ENCODE measurements around the gene TAP1. TPM values are rescaled to one million over a fixed set of nuclear protein-coding genes. Genes with fewer than 3 reads are reported as not detected.

TAP1 gene
- total RNA-seq, 1 experiment from 2014 or later: 13.6 TPM

GRCh38 chr6:32815115-32815514 is 38.4 kb downstream of the TAP1 start (continued):
- TF ChIP-seq ARID4B (CRISPR knock-in tag; IDR thresholded peaks at IDR 0.05; ENCODE audit: borderline replicate concordance): no peak
- TF ChIP-seq, protein P1, sequence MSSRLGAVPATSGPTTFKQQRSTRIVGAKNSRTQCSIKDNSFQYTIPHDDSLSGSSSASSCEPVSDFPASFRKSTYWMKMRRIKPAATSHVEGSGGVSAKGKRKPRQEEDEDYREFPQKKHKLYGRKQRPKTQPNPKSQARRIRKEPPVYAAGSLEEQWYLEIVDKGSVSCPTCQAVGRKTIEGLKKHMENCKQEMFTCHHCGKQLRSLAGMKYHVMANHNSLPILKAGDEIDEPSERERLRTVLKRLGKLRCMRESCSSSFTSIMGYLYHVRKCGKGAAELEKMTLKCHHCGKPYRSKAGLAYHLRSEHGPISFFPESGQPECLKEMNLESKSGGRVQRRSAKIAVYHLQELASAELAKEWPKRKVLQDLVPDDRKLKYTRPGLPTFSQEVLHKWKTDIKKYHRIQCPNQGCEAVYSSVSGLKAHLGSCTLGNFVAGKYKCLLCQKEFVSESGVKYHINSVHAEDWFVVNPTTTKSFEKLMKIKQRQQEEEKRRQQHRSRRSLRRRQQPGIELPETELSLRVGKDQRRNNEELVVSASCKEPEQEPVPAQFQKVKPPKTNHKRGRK (CRISPR knock-in tag; IDR thresholded peaks at IDR 0.05; ENCODE audit: borderline replicate concordance): no peak
- no peak for TF ChIP-seq CREM (CRISPR knock-in tag; IDR thresholded peaks at IDR 0.05)
- TF ChIP-seq ELF4 (CRISPR knock-in tag; IDR thresholded peaks at IDR 0.05; ENCODE audit: low read depth): no peak
- TF ChIP-seq, protein P2, sequence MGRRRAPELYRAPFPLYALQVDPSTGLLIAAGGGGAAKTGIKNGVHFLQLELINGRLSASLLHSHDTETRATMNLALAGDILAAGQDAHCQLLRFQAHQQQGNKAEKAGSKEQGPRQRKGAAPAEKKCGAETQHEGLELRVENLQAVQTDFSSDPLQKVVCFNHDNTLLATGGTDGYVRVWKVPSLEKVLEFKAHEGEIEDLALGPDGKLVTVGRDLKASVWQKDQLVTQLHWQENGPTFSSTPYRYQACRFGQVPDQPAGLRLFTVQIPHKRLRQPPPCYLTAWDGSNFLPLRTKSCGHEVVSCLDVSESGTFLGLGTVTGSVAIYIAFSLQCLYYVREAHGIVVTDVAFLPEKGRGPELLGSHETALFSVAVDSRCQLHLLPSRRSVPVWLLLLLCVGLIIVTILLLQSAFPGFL (CRISPR knock-in tag; IDR thresholded peaks at IDR 0.05; ENCODE audit: borderline replicate concordance): no peak
- TF ChIP-seq NFATC4 (CRISPR knock-in tag; IDR thresholded peaks at IDR 0.05): no peak
- no peak for TF ChIP-seq CTCF (IDR thresholded peaks at IDR 0.05)
- no peak for TF ChIP-seq ZNF423 (CRISPR knock-in tag; IDR thresholded peaks at IDR 0.05)
- TF ChIP-seq SMAD3 (CRISPR knock-in tag; IDR thresholded peaks at IDR 0.05; ENCODE audit: borderline replicate concordance): no peak

DNA sequence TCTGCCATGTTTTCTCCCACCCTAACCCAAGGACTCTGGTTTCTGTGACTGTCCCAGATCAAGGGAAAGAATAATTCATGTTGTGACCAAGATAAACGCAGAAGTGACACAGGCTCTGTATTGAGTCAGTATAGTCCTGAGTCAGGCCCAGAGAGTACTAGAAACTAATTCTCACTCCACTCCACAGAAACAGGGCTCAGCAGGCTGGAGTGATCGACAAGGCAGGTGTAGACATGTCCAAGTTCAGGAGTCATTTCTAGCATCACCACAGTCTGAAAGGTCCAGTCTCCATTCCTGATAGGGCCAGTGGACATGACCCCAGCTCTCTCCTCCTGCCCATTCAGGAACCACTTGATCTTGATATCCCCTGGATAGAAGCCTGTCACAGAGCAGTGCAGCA is 39.4 kb downstream of the TAP1 start:
- Mint-ChIP-seq H3K4me1 (no peaks in the 10 kb centered on the region), H3K4me3 (no peak overlapping the region), H3K9me3 (no peaks in the 10 kb centered on the region), H3K36me3 (no peaks in the 10 kb centered on the region), H3K27me3 (ENCODE audit: low read depth) (peaks cover 16% of the 10 kb centered on the region), H3K27ac (no peak overlapping the region)
- ChIA-PET CTCF (interaction anchor here (1.6 kb wide), 1 partner anchor 24 kb away, joined by 6 read pairs; the partner anchor contains the start of gene TAP2), POLR2A (no interaction called here)
- DNase-seq (ENCODE audit: low spot score) (no peak), ATAC-seq (no peak)
- TF ChIP-seq FOXK1 (CRISPR knock-in tag; IDR thresholded peaks at IDR 0.05): no peak

- ChIA-PET CTCF (interaction anchor here (1.0 to 1.3 kb wide), 3 partner anchors 17 to 59 kb away, joined by 3 to 8 read pairs (median 5); partner anchors contain the start of gene TAP2), POLR2A (no interaction called here)
- H3K27ac Mint-ChIP-seq: no peak overlapping the region
- H3K36me3 Mint-ChIP-seq: no peaks in the 10 kb centered on the region
- no peaks in the 10 kb centered on the region for H3K9me3 Mint-ChIP-seq
- ATAC-seq (no peak), DNase-seq (ENCODE audit: low spot score) (no peak)
- no peak overlapping the region for H3K4me3 Mint-ChIP-seq
- peaks cover 29% of the 10 kb centered on the region for H3K27me3 Mint-ChIP-seq (ENCODE audit: low read depth)
- H3K4me1 Mint-ChIP-seq: peaks cover 5% of the 10 kb centered on the region
- TF ChIP-seq ZNF423 (CRISPR knock-in tag; IDR thresholded peaks at IDR 0.05): no peak
- TF ChIP-seq TEAD1 (CRISPR knock-in tag; IDR thresholded peaks at IDR 0.05): no peak
These were observed 44.3 kb downstream of the TAP1 start for GRCh38 chr6:32809171-32809570.
